Duodenal mucosa (tissue), 2 donors: ENCODE data around the gene MUC4.
"Not testable (repeated sequence)": the region's sequence is repeated elsewhere in the genome, so short reads cannot be mapped to it uniquely, and the experiment has no call there.

Source experiments
- H3K27ac ChIP-seq: one replicate; pipeline ENCODE4 v1.7.0; 2013; ENCODE audit warnings: low read depth, low read length
- H3K27me3 ChIP-seq, 2 donors: one replicate each; pipeline ENCODE4 v1.7.0; 2013; ENCODE audit warnings: low read length in 2 of 2, control low read depth in 1 of 2; ENCODE audit not compliant: insufficient read depth in 2 of 2, control insufficient read depth in 1 of 2
- H3K36me3 ChIP-seq, 2 donors: one replicate each; pipeline ENCODE4 v1.7.0; 2013; ENCODE audit warnings: low read length in 2 of 2, control low read depth in 1 of 2; ENCODE audit not compliant: insufficient read depth in 2 of 2, control insufficient read depth in 1 of 2
- H3K4me1 ChIP-seq, 2 donors: one replicate each; pipeline ENCODE4 v1.7.0; 2013; ENCODE audit warnings: low read length in 2 of 2, control low read depth in 1 of 2; ENCODE audit not compliant: insufficient read depth in 2 of 2, control insufficient read depth in 1 of 2
- H3K4me3 ChIP-seq, 2 donors: one replicate each; pipeline ENCODE4 v1.7.0; 2013; ENCODE audit warnings: low read length in 2 of 2, low read depth in 1 of 2
- H3K9ac ChIP-seq, 2 donors: one replicate each; pipeline ENCODE4 v1.7.0; 2013; ENCODE audit warnings: low read length in 2 of 2, low read depth in 1 of 2
- H3K9me3 ChIP-seq, 2 donors: one replicate each; pipeline ENCODE4 v1.7.0; 2013; ENCODE audit warnings: low read length in 2 of 2, control low read depth in 1 of 2; ENCODE audit not compliant: control insufficient read depth in 1 of 2

Gene MUC4

DNA sequence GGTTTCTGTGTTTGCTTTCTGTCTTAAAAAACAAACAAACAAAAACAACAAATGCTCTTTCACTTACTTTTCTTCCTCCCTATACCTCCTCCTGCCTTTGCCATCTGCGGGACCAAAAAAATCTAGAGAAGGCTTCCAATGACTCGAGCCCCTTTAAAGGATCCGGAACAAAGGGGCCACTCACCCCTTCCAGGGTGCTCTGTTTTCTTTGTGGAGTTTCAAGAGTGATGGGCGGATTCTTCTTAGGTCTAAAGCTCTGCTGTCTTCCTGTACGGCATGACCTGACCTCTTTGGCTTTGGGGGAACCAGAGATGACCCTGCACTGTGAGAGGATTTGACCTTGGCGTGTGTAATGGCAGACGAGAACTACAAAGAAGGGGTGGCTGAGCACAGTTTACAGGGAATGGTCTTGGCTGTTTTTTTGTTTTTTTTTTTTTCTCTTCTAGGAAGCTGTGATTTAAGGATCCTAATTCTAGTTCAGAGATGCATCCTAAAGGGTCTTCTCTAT is 93.2 kb downstream of the MUC4 start:
- H3K9ac ChIP-seq, result no peak overlapping the region
- no peak overlapping the region for H3K27ac ChIP-seq
- H3K9me3 ChIP-seq, result no peaks in the 10 kb centered on the region
- H3K27me3 ChIP-seq, result no peaks in the 10 kb centered on the region
- no peak overlapping the region for H3K4me3 ChIP-seq
- peaks cover 0 to 4% of the 10 kb centered on the region in 2 donors for H3K36me3 ChIP-seq
- peaks cover 10 to 30% of the 10 kb centered on the region in 2 donors for H3K4me1 ChIP-seq

GRCh38 chr3:195717852-195718476 is 93.8 kb downstream of the MUC4 start:
- Histone ChIP-seq H3K36me3 (peaks cover 0 to 4% of the 10 kb centered on the region in 2 donors), H3K4me1 (peaks cover 10 to 30% of the 10 kb centered on the region in 2 donors), H3K27ac (no peak overlapping the region), H3K4me3 (no peak overlapping the region), H3K9ac (no peak overlapping the region), H3K9me3 (no peaks in the 10 kb centered on the region), H3K27me3 (no peaks in the 10 kb centered on the region)

DNA sequence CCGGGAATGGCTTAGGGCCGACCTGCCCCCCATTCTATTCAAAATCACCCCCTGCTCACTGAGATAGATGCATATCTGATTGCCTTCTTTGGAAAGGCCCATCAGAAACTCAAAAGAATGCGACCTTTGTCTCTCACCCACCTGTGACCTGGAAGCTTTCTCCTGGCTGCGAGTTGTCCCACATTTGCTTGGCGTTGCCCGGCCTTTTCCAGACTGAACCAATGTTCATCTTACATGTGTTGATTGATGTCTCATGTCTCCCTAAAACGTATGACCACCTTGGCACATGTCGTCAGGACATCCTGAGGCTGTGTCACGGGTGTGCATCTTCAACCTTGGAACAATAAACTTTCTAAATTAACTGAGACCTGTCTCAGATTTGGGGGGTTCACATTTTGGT is 94.3 kb downstream of the MUC4 start:
- peaks cover 0 to 4% of the 10 kb centered on the region in 2 donors for H3K36me3 ChIP-seq
- H3K9ac ChIP-seq, result no peak overlapping the region
- no peak overlapping the region for H3K4me3 ChIP-seq
- H3K27me3 ChIP-seq, result no peaks in the 10 kb centered on the region
- H3K4me1 ChIP-seq, result peaks cover 10 to 25% of the 10 kb centered on the region in 2 donors
- H3K27ac ChIP-seq, result no peak overlapping the region
- no peaks in the 10 kb centered on the region for H3K9me3 ChIP-seq

DNA sequence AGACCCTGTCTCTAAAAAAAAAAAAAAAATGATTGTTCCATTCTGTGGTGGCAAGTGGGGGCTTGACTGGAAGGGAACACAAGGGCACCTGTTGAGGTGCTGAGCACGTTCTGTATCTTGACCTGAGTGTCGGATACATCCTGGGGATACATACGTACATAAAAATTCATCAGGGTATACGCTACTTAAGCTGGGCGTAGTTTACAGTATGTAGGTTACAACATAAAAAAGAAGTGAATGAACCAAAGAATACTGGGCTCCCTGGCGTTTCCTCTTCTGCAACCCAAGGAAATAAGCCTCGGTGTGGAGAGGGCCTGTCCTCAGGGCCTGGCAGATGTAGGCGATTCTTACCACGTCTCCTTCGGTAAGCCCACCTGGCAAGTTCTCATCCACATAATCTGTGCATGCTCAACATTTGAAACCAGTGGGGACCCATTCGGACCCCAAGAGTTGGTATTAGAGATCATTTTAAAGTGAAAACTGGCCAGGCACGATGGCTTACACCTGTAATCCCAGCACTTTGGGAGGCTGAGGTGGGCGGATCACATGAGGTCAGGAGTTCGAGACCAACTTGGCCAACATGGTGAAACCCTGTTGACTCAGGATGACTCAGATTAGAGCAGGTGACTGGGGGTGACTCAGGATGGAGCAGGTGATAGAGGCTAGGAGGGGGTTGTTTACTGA is 96.0 kb downstream of the MUC4 start:
- no peaks in the 10 kb centered on the region for H3K9me3 ChIP-seq
- no peaks in the 10 kb centered on the region for H3K27me3 ChIP-seq
- no peak overlapping the region for H3K27ac ChIP-seq
- peaks cover 6 to 20% of the 10 kb centered on the region in 2 donors for H3K4me1 ChIP-seq
- H3K36me3 ChIP-seq, result peaks cover 4 to 13% of the 10 kb centered on the region in 2 donors
- H3K9ac ChIP-seq, result no peak overlapping the region
- H3K4me3 ChIP-seq, result no peak overlapping the region

DNA sequence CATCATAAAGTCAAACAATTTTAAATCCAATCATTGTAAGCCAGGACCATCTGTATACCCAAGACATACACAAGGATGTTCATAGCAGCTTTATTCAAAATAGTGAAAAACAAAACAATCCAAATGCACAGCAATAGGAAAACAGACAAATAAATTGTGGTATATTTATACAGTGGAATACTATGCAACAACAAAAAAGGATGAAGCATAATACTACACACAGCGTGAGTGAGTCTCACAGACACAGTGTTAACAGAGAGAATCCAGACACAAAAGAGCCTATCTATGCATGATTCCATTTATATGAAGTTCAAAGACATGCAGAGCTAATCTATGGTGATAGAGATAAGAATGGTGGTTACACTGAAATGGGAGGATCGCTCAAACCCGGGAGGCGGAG is 96.6 kb downstream of the MUC4 start:
- Histone ChIP-seq H3K27ac (no peak overlapping the region), H3K4me3 (no peak overlapping the region), H3K9me3 (no peaks in the 10 kb centered on the region), H3K9ac (no peak overlapping the region), H3K4me1 (peaks cover under 1 to 14% of the 10 kb centered on the region in 2 donors), H3K36me3 (peaks cover 4 to 13% of the 10 kb centered on the region in 2 donors), H3K27me3 (no peaks in the 10 kb centered on the region)

DNA sequence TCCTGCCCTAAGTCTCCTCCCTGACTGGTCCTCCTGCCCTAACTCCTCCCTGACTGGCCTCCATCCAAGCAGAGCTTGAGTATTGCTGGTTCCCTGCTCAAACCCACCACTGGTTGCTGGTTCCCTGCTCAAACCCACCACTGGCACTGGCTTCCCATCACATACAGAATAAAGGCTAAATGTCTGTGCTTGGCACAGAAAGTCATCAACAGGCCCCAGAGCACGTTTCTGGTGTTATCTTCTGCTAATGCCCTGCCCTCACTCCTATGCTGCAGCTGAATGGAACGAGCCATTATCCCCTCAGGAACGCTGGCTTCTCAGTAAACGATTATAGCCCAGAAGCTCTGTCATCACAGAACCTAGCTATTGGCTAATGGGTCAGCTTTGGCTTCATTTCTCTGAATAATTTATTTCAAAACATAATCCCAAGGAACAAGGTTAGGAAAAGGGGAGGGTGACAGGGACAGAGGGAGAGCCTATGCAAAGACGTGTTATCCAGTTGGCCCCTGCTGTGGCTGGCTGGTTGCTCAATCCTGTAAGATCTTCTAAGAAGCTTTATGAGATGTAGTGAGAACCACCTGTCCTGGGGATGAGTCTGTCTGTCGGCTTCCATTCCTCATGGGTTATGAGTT is 97.2 kb downstream of the MUC4 start:
- no peaks in the 10 kb centered on the region for H3K27me3 ChIP-seq
- H3K36me3 ChIP-seq, result peaks cover 4 to 17% of the 10 kb centered on the region in 2 donors
- H3K27ac ChIP-seq, result no peak overlapping the region
- H3K9me3 ChIP-seq, result no peaks in the 10 kb centered on the region
- no peak overlapping the region for H3K9ac ChIP-seq
- H3K4me3 ChIP-seq, result no peak overlapping the region
- peaks cover 0 to 10% of the 10 kb centered on the region in 2 donors for H3K4me1 ChIP-seq

- not testable (repeated sequence) for H3K27ac ChIP-seq, H3K4me3 ChIP-seq, H3K9ac ChIP-seq, H3K27me3 ChIP-seq, H3K9me3 ChIP-seq
- Histone ChIP-seq H3K4me1 (peaks cover 0 to 10% of the 10 kb centered on the region in 2 donors), H3K36me3 (peaks cover 4 to 24% of the 10 kb centered on the region in 2 donors)
Measured at GRCh38 chr3:195713150-195713549, 98.6 kb downstream of the MUC4 start.

GRCh38 chr3:195712535-195712910 is 99.2 kb downstream of the MUC4 start:
- H3K9me3 ChIP-seq, H3K4me3 ChIP-seq, H3K27me3 ChIP-seq, H3K27ac ChIP-seq, H3K9ac ChIP-seq: not testable (repeated sequence)
- Histone ChIP-seq H3K4me1 (peaks cover 0 to 10% of the 10 kb centered on the region in 2 donors), H3K36me3 (peaks cover 4 to 26% of the 10 kb centered on the region in 2 donors)

GRCh38 chr3:195711813-195712534 is 99.8 kb downstream of the MUC4 start:
- no peaks in the 10 kb centered on the region for H3K27me3 ChIP-seq
- H3K27ac ChIP-seq, result no peak overlapping the region
- no peak overlapping the region for H3K9ac ChIP-seq
- peaks cover 4 to 26% of the 10 kb centered on the region in 2 donors for H3K36me3 ChIP-seq
- no peaks in the 10 kb centered on the region for H3K9me3 ChIP-seq
- H3K4me1 ChIP-seq, result peaks cover 0 to 9% of the 10 kb centered on the region in 2 donors
- no peak overlapping the region for H3K4me3 ChIP-seq
